ENCODE measurements around the gene MPL. TPM values are rescaled to one million over a fixed set of nuclear protein-coding genes. Genes with fewer than 3 reads are reported as not detected.

Gene MPL
- total and polyA plus RNA-seq, 10 of the 15 experiments (the other 5 are each of a cell fraction or from before 2014, with no cell fraction given), result not detected

DNA sequence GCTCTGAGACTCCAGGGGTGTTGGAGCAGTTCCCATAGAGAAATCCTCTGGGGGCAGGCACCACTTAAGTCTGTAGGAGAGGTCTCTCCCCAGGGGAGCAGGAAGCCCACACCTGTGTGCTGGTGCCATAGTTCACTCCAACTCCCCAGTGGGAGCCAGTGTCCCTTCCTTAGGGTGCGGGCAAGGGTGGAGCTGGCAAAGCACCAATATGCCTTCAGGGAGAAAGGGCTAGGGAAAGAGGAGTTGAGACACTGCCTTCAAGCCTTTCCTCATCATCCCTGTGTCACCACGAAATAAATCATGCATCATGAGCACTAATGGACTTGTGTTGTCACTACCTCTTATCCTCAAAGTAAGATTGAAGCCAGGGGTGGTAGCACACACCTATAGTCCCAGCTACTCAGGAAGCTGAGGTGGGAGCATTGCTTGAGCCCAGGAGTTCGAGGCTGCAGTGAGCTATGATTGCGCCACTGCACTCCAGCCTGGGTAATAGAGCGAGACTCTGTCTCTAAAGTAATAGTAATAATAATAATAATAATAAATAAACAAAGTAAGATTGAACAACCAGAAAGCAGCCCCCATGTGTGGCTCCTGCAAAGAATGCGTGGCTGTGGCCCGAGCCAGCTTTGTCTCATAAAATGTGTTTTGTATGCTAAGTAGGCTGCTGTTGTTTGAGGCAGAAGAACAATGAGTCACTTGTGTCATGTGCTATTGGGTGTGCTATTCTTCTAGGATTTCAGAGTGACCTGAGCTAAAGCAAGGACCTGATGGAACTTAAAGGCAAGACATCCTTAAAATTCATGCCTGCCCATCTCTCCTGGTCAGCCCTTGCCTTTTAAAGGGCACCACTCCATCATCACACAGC is 43.5 kb upstream of the MPL start:
- Histone ChIP-seq H3K4me2 (ENCODE audit: control insufficient read depth, insufficient read depth) (no peak overlapping the region), H3K36me3 (ENCODE audit: control insufficient read depth in 2 of 2, insufficient read depth in 2 of 2, low read length in 1 of 2) (no peaks in the 10 kb centered on the region), H3K4me3 (no peak overlapping the region), H3K9me3 (replicated peaks; ENCODE audit: control insufficient read depth, insufficient read depth, low read length) (no peaks in the 10 kb centered on the region), H3K9ac (ENCODE audit: control insufficient read depth, insufficient read depth, low read length) (no peak overlapping the region), H3K4me1 (ENCODE audit: control insufficient read depth, insufficient read depth, low read length) (peaks cover 13% of the 10 kb centered on the region), H4K20me1 (ENCODE audit: control insufficient read depth, insufficient read depth) (no peaks in the 10 kb centered on the region), H3K79me2 (ENCODE audit: control insufficient read depth, insufficient read depth, low read length) (no peaks in the 10 kb centered on the region), H3K27ac (ENCODE audit: control insufficient read depth, insufficient read depth) (no peak overlapping the region), H2AFZ (ENCODE audit: control insufficient read depth, low read depth, low read length) (no peak overlapping the region), H3K27me3 (replicated peaks in 1 of 2; ENCODE audit: control insufficient read depth in 2 of 2, insufficient read depth in 2 of 2, low read length in 1 of 2) (no peaks in the 10 kb centered on the region)
- DNase-seq (ENCODE audit: low read depth, low spot score) (no peak), FAIRE-seq (no peak), ATAC-seq (no peak)
- ChIA-PET CTCF (interaction anchor here (1.2 to 4.3 kb wide), 4 partner anchors 8 to 55 kb away, joined by 3 to 19 read pairs (median 5); partner anchors contain the start of gene C1orf210), RAD21 (ENCODE audit: unreplicated experiment) (interaction anchor here (1.3 to 4.7 kb wide), 7 partner anchors 13 to 96 kb away, joined by 3 to 30 read pairs (median 6); partner anchors contain the start of gene CDC20), SMC1A (ENCODE audit: uncharacterized antibody, unreplicated experiment) (interaction anchor here (1.2 to 5.9 kb wide), 8 partner anchors 13 to 74 kb away, joined by 3 to 40 read pairs (median 4); partner anchors contain the start of genes CDC20 and ELOVL1), POLR2A (interaction anchor here (1.4 to 3.0 kb wide), 3 partner anchors 8 to 55 kb away, joined by 3 to 11 read pairs (median 4); partner anchors contain the start of gene C1orf210)
- no peak for TF ChIP-seq ZNF24 (IDR thresholded peaks at IDR 0.05)
- TF ChIP-seq, protein P1, sequence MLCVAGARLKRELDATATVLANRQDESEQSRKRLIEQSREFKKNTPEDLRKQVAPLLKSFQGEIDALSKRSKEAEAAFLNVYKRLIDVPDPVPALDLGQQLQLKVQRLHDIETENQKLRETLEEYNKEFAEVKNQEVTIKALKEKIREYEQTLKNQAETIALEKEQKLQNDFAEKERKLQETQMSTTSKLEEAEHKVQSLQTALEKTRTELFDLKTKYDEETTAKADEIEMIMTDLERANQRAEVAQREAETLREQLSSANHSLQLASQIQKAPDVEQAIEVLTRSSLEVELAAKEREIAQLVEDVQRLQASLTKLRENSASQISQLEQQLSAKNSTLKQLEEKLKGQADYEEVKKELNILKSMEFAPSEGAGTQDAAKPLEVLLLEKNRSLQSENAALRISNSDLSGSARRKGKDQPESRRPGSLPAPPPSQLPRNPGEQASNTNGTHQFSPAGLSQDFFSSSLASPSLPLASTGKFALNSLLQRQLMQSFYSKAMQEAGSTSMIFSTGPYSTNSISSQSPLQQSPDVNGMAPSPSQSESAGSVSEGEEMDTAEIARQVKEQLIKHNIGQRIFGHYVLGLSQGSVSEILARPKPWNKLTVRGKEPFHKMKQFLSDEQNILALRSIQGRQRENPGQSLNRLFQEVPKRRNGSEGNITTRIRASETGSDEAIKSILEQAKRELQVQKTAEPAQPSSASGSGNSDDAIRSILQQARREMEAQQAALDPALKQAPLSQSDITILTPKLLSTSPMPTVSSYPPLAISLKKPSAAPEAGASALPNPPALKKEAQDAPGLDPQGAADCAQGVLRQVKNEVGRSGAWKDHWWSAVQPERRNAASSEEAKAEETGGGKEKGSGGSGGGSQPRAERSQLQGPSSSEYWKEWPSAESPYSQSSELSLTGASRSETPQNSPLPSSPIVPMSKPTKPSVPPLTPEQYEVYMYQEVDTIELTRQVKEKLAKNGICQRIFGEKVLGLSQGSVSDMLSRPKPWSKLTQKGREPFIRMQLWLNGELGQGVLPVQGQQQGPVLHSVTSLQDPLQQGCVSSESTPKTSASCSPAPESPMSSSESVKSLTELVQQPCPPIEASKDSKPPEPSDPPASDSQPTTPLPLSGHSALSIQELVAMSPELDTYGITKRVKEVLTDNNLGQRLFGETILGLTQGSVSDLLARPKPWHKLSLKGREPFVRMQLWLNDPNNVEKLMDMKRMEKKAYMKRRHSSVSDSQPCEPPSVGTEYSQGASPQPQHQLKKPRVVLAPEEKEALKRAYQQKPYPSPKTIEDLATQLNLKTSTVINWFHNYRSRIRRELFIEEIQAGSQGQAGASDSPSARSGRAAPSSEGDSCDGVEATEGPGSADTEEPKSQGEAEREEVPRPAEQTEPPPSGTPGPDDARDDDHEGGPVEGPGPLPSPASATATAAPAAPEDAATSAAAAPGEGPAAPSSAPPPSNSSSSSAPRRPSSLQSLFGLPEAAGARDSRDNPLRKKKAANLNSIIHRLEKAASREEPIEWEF (IDR thresholded peaks at IDR 0.05; ENCODE audit: insufficient replicate concordance, low read depth, low read length), result no peak
- TF ChIP-seq, protein P2, sequence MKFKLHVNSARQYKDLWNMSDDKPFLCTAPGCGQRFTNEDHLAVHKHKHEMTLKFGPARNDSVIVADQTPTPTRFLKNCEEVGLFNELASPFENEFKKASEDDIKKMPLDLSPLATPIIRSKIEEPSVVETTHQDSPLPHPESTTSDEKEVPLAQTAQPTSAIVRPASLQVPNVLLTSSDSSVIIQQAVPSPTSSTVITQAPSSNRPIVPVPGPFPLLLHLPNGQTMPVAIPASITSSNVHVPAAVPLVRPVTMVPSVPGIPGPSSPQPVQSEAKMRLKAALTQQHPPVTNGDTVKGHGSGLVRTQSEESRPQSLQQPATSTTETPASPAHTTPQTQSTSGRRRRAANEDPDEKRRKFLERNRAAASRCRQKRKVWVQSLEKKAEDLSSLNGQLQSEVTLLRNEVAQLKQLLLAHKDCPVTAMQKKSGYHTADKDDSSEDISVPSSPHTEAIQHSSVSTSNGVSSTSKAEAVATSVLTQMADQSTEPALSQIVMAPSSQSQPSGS (IDR thresholded peaks at IDR 0.05; ENCODE audit: low read length), result no peak
- TF ChIP-seq CREB1 (IDR thresholded peaks at IDR 0.05; ENCODE audit: low read depth), result no peak
- no peak for TF ChIP-seq CHD2 (IDR thresholded peaks at IDR 0.05; ENCODE audit: borderline replicate concordance, low read depth, low read length)
- no peak for TF ChIP-seq HCFC1 (IDR thresholded peaks at IDR 0.05; ENCODE audit: low read length)
- no peak for TF ChIP-seq POLR2AphosphoS5 (IDR thresholded peaks at IDR 0.05; ENCODE audit: low read length)
- TF ChIP-seq ZNF622 (IDR thresholded peaks at IDR 0.05), result no peak
- TF ChIP-seq, protein P3, sequence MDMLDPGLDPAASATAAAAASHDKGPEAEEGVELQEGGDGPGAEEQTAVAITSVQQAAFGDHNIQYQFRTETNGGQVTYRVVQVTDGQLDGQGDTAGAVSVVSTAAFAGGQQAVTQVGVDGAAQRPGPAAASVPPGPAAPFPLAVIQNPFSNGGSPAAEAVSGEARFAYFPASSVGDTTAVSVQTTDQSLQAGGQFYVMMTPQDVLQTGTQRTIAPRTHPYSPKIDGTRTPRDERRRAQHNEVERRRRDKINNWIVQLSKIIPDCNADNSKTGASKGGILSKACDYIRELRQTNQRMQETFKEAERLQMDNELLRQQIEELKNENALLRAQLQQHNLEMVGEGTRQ (IDR thresholded peaks at IDR 0.05; ENCODE audit: borderline replicate concordance, low read depth, low read length), result no peak
- TF ChIP-seq SUPT20H (IDR thresholded peaks at IDR 0.05; ENCODE audit: borderline replicate concordance, control insufficient read depth, low read depth, low read length), result no peak
- TF ChIP-seq TBL1XR1 (IDR thresholded peaks at IDR 0.05; ENCODE audit: low read depth, low read length), result no peak
- intact Hi-C loops (cut with micrococcal nuclease; ENCODE audit: unreplicated experiment), result loop anchor here (2.0 kb wide), 1 partner anchor 55 kb away; no protein-coding TSS in a partner anchor
- in situ Hi-C loops (cut with MboI), result no loop called here
- 69% methylated on average over 7 of the region's 7 CpGs for WGBS (ENCODE audit: insufficient coverage, insufficient replicate concordance, low lambda C conversion rate, missing lambda C conversion rate)
- no TSS peak for BruUV-seq (replicated peaks)

All from GM12878 (cell line).